Tibial artery (tissue), 4 donors: ENCODE measurements around the gene MAZ.
"Not testable (repeated sequence)": the region's sequence is repeated elsewhere in the genome, so short reads cannot be mapped to it uniquely, and the experiment has no call there.

Experiments used
- DNase-seq, 2 donors: peaks; one replicate each; pipeline ENCODE4 v3.0.0-alpha.2; 2019
- H3K27ac ChIP-seq, 2 donors: fragments of 200-600 bp; sonication (generic) in 1 of 2; 1 replicate in 1 of 2; 2 replicates in 1 of 2; pipeline ENCODE4 v1.5.1; 2018 to 2019; ENCODE audit warnings: mild to moderate bottlenecking in 1 of 2
- H3K27me3 ChIP-seq, 2 donors: fragments of 200-600 bp; sonication (generic) in 1 of 2; one replicate each; pipeline versions ENCODE4 v1.5.1 to v1.6.0; 2016 to 2019
- H3K36me3 ChIP-seq, 3 donors: fragments of 200-600 bp; sonication (generic) in 2 of 3; one replicate each; pipeline ENCODE4 v1.5.1; 2016 to 2019; ENCODE audit warnings: mild to moderate bottlenecking in 2 of 3
- H3K4me1 ChIP-seq, 4 donors: fragments of 200-600 bp; sonication (generic) in 2 of 4; 1 replicate in 3 of 4; 2 replicates in 1 of 4; pipeline ENCODE4 v1.5.1; 2016 to 2019
- H3K4me3 ChIP-seq, 2 donors: fragments of 200-600 bp; sonication (generic) in 1 of 2; 1 replicate in 1 of 2; 2 replicates in 1 of 2; pipeline ENCODE4 v1.5.1; 2018 to 2019; ENCODE audit warnings: mild to moderate bottlenecking in 2 of 2
- H3K9me3 ChIP-seq, 3 donors: fragments of 200-600 bp; sonication (generic) in 1 of 3; one replicate each; pipeline ENCODE4 v1.5.1; 2016 to 2019
- CTCF ChIP-seq, 2 experiments: fragments of 200-600 bp in 1 of 2; fragments of 450-650 bp in 1 of 2; IDR thresholded peaks; one replicate each; pipeline ENCODE4 v1.5.1; 2017 to 2019; ENCODE audit warnings: antibody characterized with exemption in 2 of 2, mild to moderate bottlenecking in 1 of 2, moderate library complexity in 1 of 2
- intact Hi-C: fragments of 100-400 bp; cut with DNase I; formaldehyde crosslinking; loops from one replicate; pipeline ENCODE4 v1.15.0; 2023; ENCODE audit warnings: low total_unique reads

The MAZ gene

GRCh38 chr16:29779474-29779873 lies 26.9 kb upstream of the MAZ start:
- peaks cover 0 to 22% of the 10 kb centered on the region in 2 donors for H3K27me3 ChIP-seq
- no peaks in the 10 kb centered on the region for H3K4me1 ChIP-seq
- H3K36me3 ChIP-seq = no peaks in the 10 kb centered on the region
- no peak for TF ChIP-seq CTCF (IDR thresholded peaks at IDR 0.05)
- H3K4me3 ChIP-seq = no peak overlapping the region
- no peak overlapping the region for H3K27ac ChIP-seq
- no peak for DNase-seq
- intact Hi-C loops = no loop called here
- H3K9me3 ChIP-seq = no peaks in the 10 kb centered on the region

GRCh38 chr16:29783094-29783953 lies 23.0 kb upstream of the MAZ start:
- H3K36me3 ChIP-seq, intact Hi-C loops, H3K9me3 ChIP-seq, DNase-seq, H3K4me3 ChIP-seq, H3K4me1 ChIP-seq, H3K27ac ChIP-seq: not testable (repeated sequence)
- H3K27me3 ChIP-seq = peaks cover 0 to 21% of the 10 kb centered on the region in 2 donors

- Histone ChIP-seq H3K4me1 (peaks cover 0 to 9% (median 4%) of the 10 kb centered on the region in 4 donors), H3K27ac (no peak overlapping the region), H3K9me3 (no peaks in the 10 kb centered on the region), H3K36me3 (no peaks in the 10 kb centered on the region), H3K27me3 (peaks cover 0 to 13% of the 10 kb centered on the region in 2 donors), H3K4me3 (no peak overlapping the region)
- no peak for DNase-seq
- intact Hi-C loops = no loop called here
- no peak for TF ChIP-seq CTCF (IDR thresholded peaks at IDR 0.05)
These were observed 22.2 kb upstream of the MAZ start for GRCh38 chr16:29784157-29784556.

- Histone ChIP-seq H3K4me3 (peak overlapping the region; percentile 14 to 32), H3K9me3 (no peaks in the 10 kb centered on the region), H3K4me1 (peaks cover 0 to 14% (median 9%) of the 10 kb centered on the region in 4 donors), H3K27me3 (peaks cover 0 to 7% of the 10 kb centered on the region in 2 donors), H3K27ac (peak overlapping the region in 1 of 2 donors; percentile 5), H3K36me3 (no peaks in the 10 kb centered on the region)
- peak; percentile 70 to 77 for TF ChIP-seq CTCF (IDR thresholded peaks at IDR 0.05)
- intact Hi-C loops = no loop called here
- peak; percentile 49 to 83 for DNase-seq
These were observed 21.3 kb upstream of the MAZ start for GRCh38 chr16:29784901-29785500.

- H3K27me3 ChIP-seq, H3K36me3 ChIP-seq, intact Hi-C loops, DNase-seq, H3K9me3 ChIP-seq, H3K4me3 ChIP-seq, H3K27ac ChIP-seq: not testable (repeated sequence)
- H3K4me1 ChIP-seq = peaks cover 0 to 26% (median 22%) of the 10 kb centered on the region in 4 donors
These were observed 19.2 kb upstream of the MAZ start for GRCh38 chr16:29787155-29787554.

- no peak for TF ChIP-seq CTCF (IDR thresholded peaks at IDR 0.05)
- Histone ChIP-seq H3K4me3 (peak overlapping the region; percentile 77 to 78), H3K36me3 (no peaks in the 10 kb centered on the region), H3K27ac (peak overlapping the region; percentile 87 to 92), H3K4me1 (peaks cover 0 to 27% (median 24%) of the 10 kb centered on the region in 4 donors), H3K9me3 (no peaks in the 10 kb centered on the region), H3K27me3 (no peaks in the 10 kb centered on the region)
- intact Hi-C loops = no loop called here
- DNase-seq = peak in 1 of 2 donors; percentile 28
These were observed 16.6 kb upstream of the MAZ start for GRCh38 chr16:29789775-29790182.
